OCI-LY1 (cell line): ENCODE data around the gene ZCWPW2.

Experiments used
- EZH2 ChIP-seq: fragments of 200-600 bp; sonication (generic), shearing (Covaris generic); IDR thresholded peaks from 2 replicates; pipeline ENCODE4 v1.8.0; 2017; ENCODE audit warnings: borderline replicate concordance, mixed run types, mild to moderate bottlenecking, antibody characterized with exemption, low read length, moderate library complexity, mixed read lengths
- TF ChIP-seq, protein P1 (sequence below): fragments of 200-600 bp; sonication (generic), shearing (Covaris generic); IDR thresholded peaks from 2 replicates; pipeline ENCODE4 v1.5.1; 2017; ENCODE audit warnings: mild to moderate bottlenecking, antibody characterized with exemption, low read length, moderate library complexity, mixed read lengths

DNA sequence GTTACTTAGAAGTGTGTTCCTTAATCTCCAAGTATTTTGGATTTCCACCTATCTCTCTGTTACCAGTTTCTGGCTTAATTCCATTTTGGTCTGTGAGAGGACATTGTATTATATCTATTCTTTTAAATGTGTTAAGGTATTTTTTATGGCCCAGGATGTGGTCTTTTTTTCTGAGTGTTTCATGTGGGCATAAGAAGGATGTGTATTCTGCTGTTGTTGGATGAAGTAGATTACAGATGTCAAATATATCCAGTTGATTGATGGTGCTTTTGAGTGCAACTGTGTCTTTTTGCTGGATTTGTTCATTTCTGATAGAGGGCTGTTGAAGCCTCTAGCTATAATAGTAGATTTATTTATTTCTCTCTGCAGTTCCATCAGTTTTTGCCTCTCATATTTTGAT lies 136.6 kb downstream of the ZCWPW2 start:
- TF ChIP-seq, protein P1, sequence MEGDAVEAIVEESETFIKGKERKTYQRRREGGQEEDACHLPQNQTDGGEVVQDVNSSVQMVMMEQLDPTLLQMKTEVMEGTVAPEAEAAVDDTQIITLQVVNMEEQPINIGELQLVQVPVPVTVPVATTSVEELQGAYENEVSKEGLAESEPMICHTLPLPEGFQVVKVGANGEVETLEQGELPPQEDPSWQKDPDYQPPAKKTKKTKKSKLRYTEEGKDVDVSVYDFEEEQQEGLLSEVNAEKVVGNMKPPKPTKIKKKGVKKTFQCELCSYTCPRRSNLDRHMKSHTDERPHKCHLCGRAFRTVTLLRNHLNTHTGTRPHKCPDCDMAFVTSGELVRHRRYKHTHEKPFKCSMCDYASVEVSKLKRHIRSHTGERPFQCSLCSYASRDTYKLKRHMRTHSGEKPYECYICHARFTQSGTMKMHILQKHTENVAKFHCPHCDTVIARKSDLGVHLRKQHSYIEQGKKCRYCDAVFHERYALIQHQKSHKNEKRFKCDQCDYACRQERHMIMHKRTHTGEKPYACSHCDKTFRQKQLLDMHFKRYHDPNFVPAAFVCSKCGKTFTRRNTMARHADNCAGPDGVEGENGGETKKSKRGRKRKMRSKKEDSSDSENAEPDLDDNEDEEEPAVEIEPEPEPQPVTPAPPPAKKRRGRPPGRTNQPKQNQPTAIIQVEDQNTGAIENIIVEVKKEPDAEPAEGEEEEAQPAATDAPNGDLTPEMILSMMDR = no peak
- TF ChIP-seq EZH2 = no peak
